Smooth muscle cell (in vitro differentiated cells): ENCODE results near the gene MAB21L3. TPM values are rescaled to one million over a fixed set of nuclear protein-coding genes. Genes with fewer than 3 reads are reported as not detected.

Experiments used
- DNase-seq: peaks from one replicate; lab custom pipeline; 2025; ENCODE audit not compliant: unreplicated experiment; lab: John Stamatoyannopoulos, UW
- H2AFZ ChIP-seq: fragments of 200-600 bp; sonication (generic); 2 replicates; pipeline ENCODE4 v1.6.0; 2016; ENCODE audit warnings: antibody characterized with exemption, low read depth, mild to moderate bottlenecking
- H3F3A ChIP-seq: fragments of 200-600 bp; sonication (generic); 2 replicates; pipeline ENCODE4 v1.6.0; 2017; ENCODE audit warnings: antibody characterized with exemption, low read depth
- H3K27ac ChIP-seq: fragments of 200-600 bp; sonication (generic); 2 replicates; pipeline ENCODE4 v1.5.1; 2016; ENCODE audit warnings: low read depth, mild to moderate bottlenecking
- H3K27me3 ChIP-seq: fragments of 200-600 bp; sonication (generic); 2 replicates; pipeline ENCODE4 v1.6.1; 2016; ENCODE audit warnings: low read depth, mild to moderate bottlenecking
- H3K36me3 ChIP-seq: fragments of 200-600 bp; sonication (generic); 2 replicates; pipeline ENCODE4 v1.5.1; 2016; ENCODE audit warnings: low read depth
- H3K4me1 ChIP-seq: fragments of 200-600 bp; sonication (generic); 2 replicates; pipeline ENCODE4 v1.5.1; 2016; ENCODE audit warnings: low read depth
- H3K4me2 ChIP-seq: fragments of 200-600 bp; sonication (generic); 2 replicates; pipeline ENCODE4 v1.6.0; 2016; ENCODE audit warnings: mild to moderate bottlenecking
- H3K4me3 ChIP-seq: fragments of 200-600 bp; sonication (generic); 2 replicates; pipeline ENCODE4 v1.5.1; 2016; ENCODE audit warnings: mild to moderate bottlenecking
- H3K79me2 ChIP-seq: fragments of 200-600 bp; sonication (generic); 2 replicates; pipeline ENCODE4 v1.6.0; 2016; ENCODE audit warnings: low read depth, mild to moderate bottlenecking
- H3K9ac ChIP-seq: fragments of 200-600 bp; sonication (generic); 2 replicates; pipeline ENCODE4 v1.6.0; 2016; ENCODE audit warnings: low read depth
- H3K9me3 ChIP-seq: fragments of 200-600 bp; sonication (generic); replicated peaks from 2 replicates; pipeline ENCODE4 v1.5.1; 2016; ENCODE audit warnings: low read depth
- H4K20me1 ChIP-seq: fragments of 200-600 bp; sonication (generic); 2 replicates; pipeline ENCODE4 v1.6.0; 2016; ENCODE audit warnings: low read depth
- CTCF ChIP-seq: fragments of 200-600 bp; sonication (generic); IDR thresholded peaks from 2 replicates; pipeline ENCODE4 v1.5.1; 2017; ENCODE audit warnings: borderline replicate concordance, mild to moderate bottlenecking, antibody characterized with exemption; ENCODE audit not compliant: insufficient read depth, poor library complexity, severe bottlenecking
- WGBS: methylation state at CpG from one replicate; pipeline ENCODE4 v1.1.7; 2016; ENCODE audit warnings: low lambda C conversion rate; 5-methylcytosine and 5-hydroxymethylcytosine counted together
- polyA plus RNA-seq: library from polyadenylated mRNA; unstranded; fragments of >200 nt; fragmentation: Nextera tagmentation; extraction: Ambion mirVana; gene quantifications from 2 replicates; pipeline ENCODE4 v1.2.1, GENCODE V29; 2016
- total RNA-seq: library from RNA; depleted of rRNA; stranded (reverse); fragments of >200 nt; gene quantifications from 2 replicates; pipeline ENCODE4 v1.2.3, GENCODE V29; 2014

Gene MAB21L3
- total and polyA plus RNA-seq, 2 experiments from 2014 or later = 0.13 to 0.26 TPM

GRCh38 chr1:116128664-116129063 lies 17.5 kb downstream of the MAB21L3 start:
- Histone ChIP-seq H3K4me1 (no peaks in the 10 kb centered on the region), H2AFZ (no peak overlapping the region), H3K36me3 (no peaks in the 10 kb centered on the region), H3K79me2 (no peaks in the 10 kb centered on the region), H3K4me3 (no peak overlapping the region), H4K20me1 (no peaks in the 10 kb centered on the region), H3K4me2 (no peak overlapping the region), H3K27me3 (no peaks in the 10 kb centered on the region), H3F3A (no peaks in the 10 kb centered on the region), H3K27ac (no peak overlapping the region), H3K9me3 (no peaks in the 10 kb centered on the region), H3K9ac (no peak overlapping the region)
- no peak for TF ChIP-seq CTCF
- WGBS = 82% methylated on average over 3 of the region's 3 CpGs
- DNase-seq = no peak

GRCh38 chr1:116129537-116129936 lies 18.3 kb downstream of the MAB21L3 start:
- 90% methylated on average over 6 of the region's 6 CpGs for WGBS

GRCh38 chr1:116130356-116130755 lies 19.2 kb downstream of the MAB21L3 start:
- no peak for DNase-seq
- no peaks in the 10 kb centered on the region for H3K79me2 ChIP-seq
- H3K27ac ChIP-seq = no peak overlapping the region
- no peak for TF ChIP-seq CTCF
- no peaks in the 10 kb centered on the region for H4K20me1 ChIP-seq
- no peaks in the 10 kb centered on the region for H3F3A ChIP-seq
- H3K36me3 ChIP-seq = no peaks in the 10 kb centered on the region
- H3K9me3 ChIP-seq = no peaks in the 10 kb centered on the region
- no peaks in the 10 kb centered on the region for H3K4me1 ChIP-seq
- no peak overlapping the region for H3K9ac ChIP-seq
- H2AFZ ChIP-seq = no peak overlapping the region
- no peak overlapping the region for H3K4me2 ChIP-seq
- H3K27me3 ChIP-seq = no peaks in the 10 kb centered on the region
- H3K4me3 ChIP-seq = no peak overlapping the region

More at GRCh38 chr1:116129537-116129936, 18.3 kb downstream of the MAB21L3 start:
- H3K4me1 ChIP-seq = no peaks in the 10 kb centered on the region
- no peak overlapping the region for H3K27ac ChIP-seq
- no peaks in the 10 kb centered on the region for H3K9me3 ChIP-seq
- no peak for DNase-seq
- no peaks in the 10 kb centered on the region for H3K36me3 ChIP-seq
- H4K20me1 ChIP-seq = no peaks in the 10 kb centered on the region
- H3F3A ChIP-seq = no peaks in the 10 kb centered on the region
- H3K9ac ChIP-seq = no peak overlapping the region
- no peaks in the 10 kb centered on the region for H3K27me3 ChIP-seq
- H3K79me2 ChIP-seq = no peaks in the 10 kb centered on the region
- no peak overlapping the region for H3K4me2 ChIP-seq
- H2AFZ ChIP-seq = no peak overlapping the region
- H3K4me3 ChIP-seq = no peak overlapping the region
- no peak for TF ChIP-seq CTCF

GRCh38 chr1:116131170-116131569 lies 20.0 kb downstream of the MAB21L3 start:
- no peak overlapping the region for H3K4me3 ChIP-seq
- H4K20me1 ChIP-seq = no peaks in the 10 kb centered on the region
- H3K79me2 ChIP-seq = no peaks in the 10 kb centered on the region
- H3F3A ChIP-seq = no peaks in the 10 kb centered on the region
- no peaks in the 10 kb centered on the region for H3K4me1 ChIP-seq
- WGBS = 95% methylated on average over 4 of the region's 4 CpGs
- TF ChIP-seq CTCF = no peak
- no peak overlapping the region for H3K27ac ChIP-seq
- DNase-seq = no peak
- no peaks in the 10 kb centered on the region for H3K27me3 ChIP-seq
- H3K9me3 ChIP-seq = no peaks in the 10 kb centered on the region
- H3K4me2 ChIP-seq = no peak overlapping the region
- H2AFZ ChIP-seq = no peak overlapping the region
- H3K9ac ChIP-seq = no peak overlapping the region
- H3K36me3 ChIP-seq = no peaks in the 10 kb centered on the region
